Chondrocyte (in vitro differentiated cells): Measurements from ENCODE around the gene NR1H4. TPM values are rescaled to one million over a fixed set of nuclear protein-coding genes. Genes with fewer than 3 reads are reported as not detected.
A peak's percentile ranks its signal among the peaks of the same experiment; 100 is the strongest.
"Not testable (repeated sequence)": the region's sequence is repeated elsewhere in the genome, so short reads cannot be mapped to it uniquely, and the experiment has no call there.

ENCODE experiments used
- DNase-seq: peaks from one replicate; pipeline ENCODE4 v3.0.0; 2021; ENCODE audit warnings: mixed read lengths, low spot score
- H3K27ac Mint-ChIP-seq: one replicate; pipeline ENCODE4 v1.8.0; 2021; ENCODE audit warnings: mild to moderate bottlenecking, moderate library complexity, mixed read lengths; ENCODE audit not compliant: unreplicated experiment
- H3K27me3 Mint-ChIP-seq: 2 replicates; pipeline ENCODE4 v1.8.0; 2021; ENCODE audit warnings: low read depth, mixed read lengths
- H3K36me3 Mint-ChIP-seq: 2 replicates; pipeline ENCODE4 v1.8.0; 2021; ENCODE audit warnings: low read depth, mixed read lengths
- H3K4me1 Mint-ChIP-seq: 2 replicates; pipeline ENCODE4 v1.8.0; 2021; ENCODE audit warnings: low read depth, mild to moderate bottlenecking, mixed read lengths
- H3K4me3 Mint-ChIP-seq: one replicate; pipeline ENCODE4 v1.8.0; 2021; ENCODE audit warnings: mild to moderate bottlenecking, moderate library complexity, mixed read lengths; ENCODE audit not compliant: unreplicated experiment
- H3K9me3 Mint-ChIP-seq: 2 replicates; pipeline ENCODE4 v1.8.0; 2021; ENCODE audit warnings: low read depth, mixed read lengths
- CTCF ChIP-seq: fragments of 200-600 bp; sonication (generic); IDR thresholded peaks from 2 replicates; pipeline ENCODE4 v1.5.0; 2021; ENCODE audit warnings: antibody characterized with exemption, mild to moderate bottlenecking, moderate library complexity
- total RNA-seq: library from RNA; stranded (reverse); gene quantifications from 3 replicates; pipeline ENCODE4 v1.2.1, GENCODE V29; 2021

Gene NR1H4
- total RNA-seq, 1 donor from 2014 or later, result not detected

GRCh38 chr12:100553936-100554335 is 80.3 kb downstream of the NR1H4 start:
- Mint-ChIP-seq H3K9me3 (no peaks in the 10 kb centered on the region), H3K4me1 (no peaks in the 10 kb centered on the region), H3K4me3 (no peak overlapping the region), H3K27me3 (peaks cover 13% of the 10 kb centered on the region), H3K36me3 (no peaks in the 10 kb centered on the region), H3K27ac (no peak overlapping the region)
- no peak for DNase-seq
- no peak for TF ChIP-seq CTCF

GRCh38 chr12:100554608-100555077 is 81.0 kb downstream of the NR1H4 start:
- H3K36me3 Mint-ChIP-seq, result no peaks in the 10 kb centered on the region
- peak; percentile 98 for TF ChIP-seq CTCF
- DNase-seq, result no peak
- H3K4me1 Mint-ChIP-seq, result no peaks in the 10 kb centered on the region
- peaks cover 13% of the 10 kb centered on the region for H3K27me3 Mint-ChIP-seq
- no peak overlapping the region for H3K27ac Mint-ChIP-seq
- H3K9me3 Mint-ChIP-seq, result no peaks in the 10 kb centered on the region
- H3K4me3 Mint-ChIP-seq, result no peak overlapping the region

- TF ChIP-seq CTCF, result no peak
- Mint-ChIP-seq H3K9me3 (no peaks in the 10 kb centered on the region), H3K4me3 (no peak overlapping the region), H3K36me3 (peaks cover 2% of the 10 kb centered on the region), H3K27ac (no peak overlapping the region), H3K27me3 (peaks cover 14% of the 10 kb centered on the region), H3K4me1 (no peaks in the 10 kb centered on the region)
- no peak for DNase-seq
Measured at GRCh38 chr12:100555722-100556121, 82.1 kb downstream of the NR1H4 start.

GRCh38 chr12:100557357-100557756 is 83.7 kb downstream of the NR1H4 start:
- no peak for TF ChIP-seq CTCF
- Mint-ChIP-seq H3K4me3 (no peak overlapping the region), H3K9me3 (no peaks in the 10 kb centered on the region), H3K36me3 (peaks cover 3% of the 10 kb centered on the region), H3K27ac (no peak overlapping the region), H3K27me3 (peaks cover 12% of the 10 kb centered on the region), H3K4me1 (no peaks in the 10 kb centered on the region)
- no peak for DNase-seq

- H3K27ac Mint-ChIP-seq, H3K4me1 Mint-ChIP-seq, H3K36me3 Mint-ChIP-seq, DNase-seq, H3K4me3 Mint-ChIP-seq, H3K9me3 Mint-ChIP-seq: not testable (repeated sequence)
- peaks cover 22% of the 10 kb centered on the region for H3K27me3 Mint-ChIP-seq
Measured at GRCh38 chr12:100559261-100559660, 85.6 kb downstream of the NR1H4 start.

- H3K27me3 Mint-ChIP-seq, result peaks cover 44% of the 10 kb centered on the region
- H3K4me1 Mint-ChIP-seq, result peaks cover 6% of the 10 kb centered on the region
- H3K9me3 Mint-ChIP-seq, result no peaks in the 10 kb centered on the region
- TF ChIP-seq CTCF, result no peak
- peaks cover 3% of the 10 kb centered on the region for H3K36me3 Mint-ChIP-seq
- no peak overlapping the region for H3K27ac Mint-ChIP-seq
- H3K4me3 Mint-ChIP-seq, result no peak overlapping the region
- no peak for DNase-seq
Measured at GRCh38 chr12:100564090-100564489, 90.4 kb downstream of the NR1H4 start.
